ENCODE data around the gene RBFOX2. TPM values are rescaled to one million over a fixed set of nuclear protein-coding genes. Genes with fewer than 3 reads are reported as not detected.
"Not testable (repeated sequence)": the region's sequence is repeated elsewhere in the genome, so short reads cannot be mapped to it uniquely, and the experiment has no call there.

RBFOX2 gene
- total RNA-seq, 2 experiments from 2014 or later: 0.36 to 1.1 TPM

DNA sequence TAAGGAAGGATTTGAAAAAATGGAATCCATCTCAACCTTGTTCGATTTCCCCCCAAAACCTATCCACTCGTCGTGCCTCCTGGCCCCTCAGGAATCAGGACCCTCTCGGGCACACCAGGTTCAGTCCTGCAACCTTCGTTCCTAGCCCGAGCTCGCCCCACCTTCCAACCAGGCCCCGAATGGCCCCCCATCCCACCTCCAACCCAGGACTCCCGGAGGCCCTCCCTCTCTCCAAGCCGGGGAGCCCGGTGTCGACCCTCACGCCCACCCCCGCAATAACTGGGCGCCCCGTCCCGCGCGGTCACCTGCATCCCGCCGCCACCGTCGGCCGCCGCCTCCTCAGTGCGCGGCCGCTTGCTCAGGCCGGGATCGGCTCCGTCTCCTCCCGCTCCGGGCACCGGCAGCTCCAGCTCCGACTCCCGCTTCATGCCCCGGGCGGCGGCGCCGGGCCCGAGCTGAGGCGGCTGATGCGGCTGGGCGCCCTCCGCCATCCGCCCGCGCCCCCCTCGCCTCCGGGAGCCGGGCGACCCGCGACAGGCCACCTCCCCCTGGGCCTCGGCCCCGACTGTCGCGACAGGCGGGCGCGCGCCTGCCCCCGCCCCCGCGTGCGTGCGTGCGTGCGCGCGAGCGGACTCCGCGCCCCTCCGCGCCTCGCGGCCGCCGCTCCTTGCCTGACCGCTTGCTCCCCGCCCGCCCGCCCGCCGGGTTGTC, 534 bp downstream of the RBFOX2 start:
- Mint-ChIP-seq H3K36me3 (no peaks in the 10 kb centered on the region), H3K27me3 (peaks cover 43% of the 10 kb centered on the region), H3K4me3 (peak overlapping the region; percentile 82), H3K4me1 (peaks cover 19% of the 10 kb centered on the region), H3K9me3 (no peaks in the 10 kb centered on the region), H3K27ac (no peak overlapping the region)
- DNase-seq (peak; percentile 29), ATAC-seq (ENCODE audit: low read depth) (peak; percentile 7)
- POLR2A ChIA-PET: no interaction called here

DNA sequence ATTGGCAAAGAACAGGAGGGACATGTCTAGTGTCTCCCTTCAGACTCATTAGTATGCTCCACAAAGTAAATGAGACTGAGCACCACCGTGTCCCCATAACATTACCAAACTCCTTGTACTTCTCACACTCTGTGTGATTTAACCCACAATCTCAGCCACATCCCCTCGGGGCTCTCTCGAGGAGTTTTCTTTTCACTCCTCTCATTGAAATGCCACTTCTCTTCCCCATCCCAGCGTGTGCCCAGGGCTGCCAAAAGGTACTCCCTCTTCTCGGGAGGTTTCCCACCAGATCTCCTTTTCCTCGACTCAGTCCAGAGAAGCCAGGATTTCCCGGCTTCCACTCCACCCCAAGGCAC, 1.1 kb downstream of the RBFOX2 start:
- ATAC-seq (ENCODE audit: low read depth) (peak; percentile 37), DNase-seq (no peak)
- POLR2A ChIA-PET: no interaction called here
- Mint-ChIP-seq H3K27me3 (peaks cover 41% of the 10 kb centered on the region), H3K27ac (peak overlapping the region; percentile 47), H3K4me1 (peaks cover 19% of the 10 kb centered on the region), H3K9me3 (no peaks in the 10 kb centered on the region), H3K36me3 (no peaks in the 10 kb centered on the region), H3K4me3 (peak overlapping the region; percentile 82)

DNA sequence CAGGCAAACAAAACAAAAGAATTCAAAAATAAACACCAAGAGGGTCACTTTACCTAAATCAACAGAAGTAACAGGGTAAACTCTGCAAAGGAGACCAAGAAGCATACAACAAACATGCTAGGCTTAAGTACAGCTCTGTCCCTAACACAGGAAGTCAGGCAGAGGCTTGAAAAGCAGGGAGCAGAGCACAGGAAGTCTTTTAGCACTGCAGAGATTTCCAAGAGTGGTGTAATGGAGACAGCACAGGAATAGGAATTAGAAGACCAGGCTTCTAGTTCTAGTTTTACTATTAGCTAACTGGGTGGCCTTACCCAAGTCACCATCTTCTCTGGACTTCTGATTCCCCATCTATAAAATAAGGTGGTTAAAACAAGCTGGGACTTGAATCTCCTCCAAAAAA, 1.9 kb downstream of the RBFOX2 start:
- Mint-ChIP-seq H3K4me3 (no peak overlapping the region), H3K9me3 (no peaks in the 10 kb centered on the region), H3K36me3 (no peaks in the 10 kb centered on the region), H3K27ac (no peak overlapping the region), H3K27me3 (peaks cover 35% of the 10 kb centered on the region), H3K4me1 (peaks cover 22% of the 10 kb centered on the region)
- no peak for DNase-seq
- POLR2A ChIA-PET: no interaction called here
- no peak for ATAC-seq (ENCODE audit: low read depth)

- Mint-ChIP-seq H3K4me1 (peaks cover 13% of the 10 kb centered on the region), H3K4me3 (no peak overlapping the region), H3K27me3 (peaks cover 19% of the 10 kb centered on the region), H3K36me3 (no peaks in the 10 kb centered on the region), H3K27ac (no peak overlapping the region), H3K9me3 (peaks cover 2% of the 10 kb centered on the region)
- DNase-seq (no peak), ATAC-seq (ENCODE audit: low read depth) (no peak)
- POLR2A ChIA-PET: no interaction called here
Measured at GRCh38 chr22:36022697-36023096, 5.9 kb downstream of the RBFOX2 start.

- Mint-ChIP-seq H3K4me1 (peaks cover 8% of the 10 kb centered on the region), H3K4me3 (no peak overlapping the region), H3K27ac (no peak overlapping the region), H3K27me3 (peaks cover 17% of the 10 kb centered on the region), H3K36me3 (no peaks in the 10 kb centered on the region), H3K9me3 (peaks cover 2% of the 10 kb centered on the region)
- DNase-seq: no peak
- POLR2A ChIA-PET: no interaction called here
- ATAC-seq (ENCODE audit: low read depth): no peak
Measured at GRCh38 chr22:36022162-36022561, 6.5 kb downstream of the RBFOX2 start.

DNA sequence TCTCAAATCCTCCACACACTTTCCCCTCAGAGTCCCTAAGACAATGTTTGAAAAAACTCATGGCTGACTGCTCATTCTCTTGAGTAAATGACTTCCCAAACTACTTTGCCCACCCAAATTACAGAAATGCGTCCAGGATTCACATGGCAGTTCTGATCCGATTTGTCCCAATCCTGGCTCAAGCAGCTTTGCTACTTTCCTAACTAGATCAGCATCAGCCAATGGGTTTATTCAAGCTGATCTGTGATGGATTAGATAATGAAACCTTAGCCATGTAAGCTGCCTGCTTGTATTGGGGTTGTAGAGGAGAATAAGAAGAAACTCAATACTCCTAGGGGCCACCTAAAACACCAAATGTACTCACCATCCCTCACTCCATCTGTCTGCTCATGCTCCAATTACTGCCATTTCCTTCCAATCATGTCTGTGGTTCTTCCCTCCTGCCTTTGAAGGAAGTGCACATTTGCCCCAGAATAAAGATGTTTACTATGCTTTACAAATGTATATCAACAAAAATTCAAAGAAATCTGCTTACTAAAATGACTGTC, 6.9 kb downstream of the RBFOX2 start:
- Mint-ChIP-seq H3K4me3 (no peak overlapping the region), H3K9me3 (peaks cover 2% of the 10 kb centered on the region), H3K36me3 (no peaks in the 10 kb centered on the region), H3K27ac (no peak overlapping the region), H3K4me1 (peaks cover 6% of the 10 kb centered on the region), H3K27me3 (peaks cover 17% of the 10 kb centered on the region)
- DNase-seq (no peak), ATAC-seq (ENCODE audit: low read depth) (no peak)
- POLR2A ChIA-PET: no interaction called here

- H3K27ac Mint-ChIP-seq, H3K36me3 Mint-ChIP-seq: not testable (repeated sequence)
Measured at GRCh38 chr22:36020865-36021264, 7.8 kb downstream of the RBFOX2 start.

GRCh38 chr22:36017651-36018091, 11.0 kb downstream of the RBFOX2 start:
- Mint-ChIP-seq H3K9me3 (peaks cover 2% of the 10 kb centered on the region), H3K4me1 (peaks cover 3% of the 10 kb centered on the region), H3K36me3 (no peaks in the 10 kb centered on the region), H3K4me3 (no peak overlapping the region), H3K27ac (no peak overlapping the region), H3K27me3 (peaks cover 29% of the 10 kb centered on the region)
- ATAC-seq (ENCODE audit: low read depth): no peak
- POLR2A ChIA-PET: no interaction called here
- no peak for DNase-seq

More at GRCh38 chr22:36020865-36021264, 7.8 kb downstream of the RBFOX2 start:
- H3K9me3 Mint-ChIP-seq; H3K4me1 Mint-ChIP-seq; H3K4me3 Mint-ChIP-seq; DNase-seq; ATAC-seq (ENCODE audit: low read depth); POLR2A ChIA-PET: not testable (repeated sequence)
- peaks cover 22% of the 10 kb centered on the region for H3K27me3 Mint-ChIP-seq

GRCh38 chr22:36016684-36017083, 11.9 kb downstream of the RBFOX2 start:
- Mint-ChIP-seq H3K4me1 (no peaks in the 10 kb centered on the region), H3K9me3 (peaks cover 2% of the 10 kb centered on the region), H3K4me3 (no peak overlapping the region), H3K36me3 (no peaks in the 10 kb centered on the region), H3K27me3 (peaks cover 33% of the 10 kb centered on the region), H3K27ac (no peak overlapping the region)
- DNase-seq (no peak), ATAC-seq (ENCODE audit: low read depth) (no peak)
- POLR2A ChIA-PET: no interaction called here

GRCh38 chr22:36015811-36016529, 12.7 kb downstream of the RBFOX2 start:
- Mint-ChIP-seq H3K27ac (no peak overlapping the region), H3K9me3 (peaks cover 2% of the 10 kb centered on the region), H3K4me3 (no peak overlapping the region), H3K4me1 (no peaks in the 10 kb centered on the region), H3K36me3 (no peaks in the 10 kb centered on the region), H3K27me3 (peaks cover 33% of the 10 kb centered on the region)
- DNase-seq: no peak
- POLR2A ChIA-PET: no interaction called here
- ATAC-seq (ENCODE audit: low read depth): no peak

DNA sequence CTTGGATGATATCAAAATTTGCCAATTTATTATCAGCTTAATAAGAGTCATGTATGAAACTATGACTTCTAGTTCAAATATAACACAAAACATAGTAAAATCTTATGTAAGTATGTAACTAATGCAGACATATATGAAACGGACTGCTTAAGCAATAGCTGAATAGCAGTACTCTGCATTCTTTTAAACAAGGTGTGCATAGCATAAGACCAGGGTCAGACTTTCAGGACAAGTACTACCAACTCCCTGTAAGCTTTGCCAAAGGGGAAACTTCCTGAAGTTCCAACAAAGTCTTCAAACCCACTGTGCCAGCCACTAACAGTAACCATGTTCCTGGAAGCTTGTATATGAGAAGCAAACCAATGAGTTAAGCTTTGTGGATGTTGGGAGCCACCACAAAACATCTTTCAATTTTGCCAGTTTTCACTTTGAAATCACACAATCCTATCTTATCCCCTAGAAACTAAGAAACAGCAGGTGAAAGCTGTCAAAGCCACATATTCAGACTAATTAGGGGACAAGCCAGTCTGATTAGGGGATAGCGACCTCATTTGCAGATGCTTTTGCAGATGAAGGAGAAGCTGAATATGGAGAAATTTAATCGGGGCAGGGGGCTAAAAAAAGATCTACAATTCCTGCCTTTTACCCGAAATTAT, 13.3 kb downstream of the RBFOX2 start:
- H3K9me3 Mint-ChIP-seq: no peaks in the 10 kb centered on the region
- no peaks in the 10 kb centered on the region for H3K36me3 Mint-ChIP-seq
- H3K27me3 Mint-ChIP-seq: peaks cover 31% of the 10 kb centered on the region
- DNase-seq (no peak), ATAC-seq (ENCODE audit: low read depth) (no peak)
- POLR2A ChIA-PET: no interaction called here
- no peak overlapping the region for H3K27ac Mint-ChIP-seq
- no peaks in the 10 kb centered on the region for H3K4me1 Mint-ChIP-seq
- H3K4me3 Mint-ChIP-seq: no peak overlapping the region

DNA sequence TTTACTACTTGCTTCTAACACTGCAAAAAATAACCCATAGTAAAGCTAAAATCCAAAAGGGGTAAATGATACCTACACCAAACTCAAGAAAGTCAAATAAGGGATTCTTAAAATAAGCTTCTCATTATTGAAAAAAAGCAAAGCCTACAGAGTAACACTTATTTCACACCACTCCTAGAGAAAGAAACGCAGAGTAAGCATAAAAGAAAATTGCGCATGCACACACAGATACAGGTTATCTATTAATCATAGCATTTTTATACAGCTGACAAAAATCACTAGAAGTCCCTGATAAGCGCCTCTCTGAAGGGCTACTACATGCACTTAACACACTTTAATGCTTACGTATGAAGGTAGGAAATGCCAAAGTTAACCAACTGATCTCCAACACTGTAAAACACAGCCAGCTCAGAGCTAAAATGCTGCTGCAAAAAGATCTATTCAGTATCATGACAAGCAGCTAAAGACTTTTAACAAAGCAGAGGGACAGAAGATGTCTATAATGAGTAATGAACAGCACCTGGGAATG, 14.0 kb downstream of the RBFOX2 start:
- ATAC-seq (ENCODE audit: low read depth) (no peak), DNase-seq (no peak)
- no peak overlapping the region for H3K4me3 Mint-ChIP-seq
- POLR2A ChIA-PET: no interaction called here
- H3K27me3 Mint-ChIP-seq: peaks cover 33% of the 10 kb centered on the region
- H3K36me3 Mint-ChIP-seq: no peaks in the 10 kb centered on the region
- no peaks in the 10 kb centered on the region for H3K9me3 Mint-ChIP-seq
- no peaks in the 10 kb centered on the region for H3K4me1 Mint-ChIP-seq
- no peak overlapping the region for H3K27ac Mint-ChIP-seq

DNA sequence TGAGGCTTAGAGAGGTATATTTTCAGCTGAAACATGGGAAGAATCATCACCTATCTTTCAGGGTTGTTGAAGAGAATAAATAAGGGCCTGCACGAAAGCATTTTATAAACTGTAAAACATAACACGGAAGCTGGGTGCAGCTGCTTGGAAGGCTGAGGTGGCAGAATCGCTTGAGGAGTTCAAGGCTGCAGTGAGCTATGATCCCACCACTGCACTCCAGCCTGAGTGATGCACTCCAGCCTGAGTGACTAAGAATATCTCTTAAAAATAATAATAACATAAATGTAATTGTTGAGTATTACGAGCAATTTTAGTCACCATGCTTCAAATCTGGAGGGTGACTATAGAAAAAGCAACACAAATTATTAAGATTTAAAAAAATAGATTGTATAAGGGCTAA, 16.3 kb downstream of the RBFOX2 start:
- no peaks in the 10 kb centered on the region for H3K36me3 Mint-ChIP-seq
- no peak overlapping the region for H3K27ac Mint-ChIP-seq
- no peak for DNase-seq
- POLR2A ChIA-PET: no interaction called here
- H3K4me3 Mint-ChIP-seq: no peak overlapping the region
- peaks cover 28% of the 10 kb centered on the region for H3K27me3 Mint-ChIP-seq
- no peaks in the 10 kb centered on the region for H3K9me3 Mint-ChIP-seq
- no peaks in the 10 kb centered on the region for H3K4me1 Mint-ChIP-seq
- no peak for ATAC-seq (ENCODE audit: low read depth)

Data from activated naive CD8-positive, alpha-beta T cell treated with anti-CD3 and anti-CD28 coated beads, Interleukin-2, amount 10 ng/mL, durations not matched to agents 7 days and 5 days (primary cell).